GM18519 (cell line): ENCODE measurements around the gene MMP21.
A peak's percentile ranks its signal among the peaks of the same experiment; 100 is the strongest.

ENCODE experiments used
- ATAC-seq: cut with Tn5 transposase; IDR thresholded peaks from one replicate; pipeline ENCODE4 v1.9.1; 2021; ENCODE audit warnings: mild to moderate bottlenecking, moderate library complexity; ENCODE audit not compliant: unreplicated experiment, low FRiP score

MMP21 gene

GRCh38 chr10:125795128-125795527 lies 19.5 kb upstream of the MMP21 start:
- ATAC-seq, result no peak

- ATAC-seq, result no peak
Measured at GRCh38 chr10:125792342-125793300, 17.0 kb upstream of the MMP21 start.

- ATAC-seq, result no peak
Measured at GRCh38 chr10:125788156-125789034, 12.8 kb upstream of the MMP21 start.

- ATAC-seq, result no peak
Measured at GRCh38 chr10:125785791-125786190, 10.2 kb upstream of the MMP21 start.

GRCh38 chr10:125783957-125784356 lies 8.3 kb upstream of the MMP21 start:
- peak; percentile 90 for ATAC-seq

- no peak for ATAC-seq
Measured at GRCh38 chr10:125783408-125783807, 7.8 kb upstream of the MMP21 start.

- no peak for ATAC-seq
Measured at GRCh38 chr10:125782616-125783015, 7.0 kb upstream of the MMP21 start.

GRCh38 chr10:125782054-125782453 lies 6.4 kb upstream of the MMP21 start:
- ATAC-seq, result no peak

GRCh38 chr10:125781374-125781773 lies 5.8 kb upstream of the MMP21 start:
- no peak for ATAC-seq

GRCh38 chr10:125779403-125780327 lies 4.0 kb upstream of the MMP21 start:
- ATAC-seq, result no peak

GRCh38 chr10:125778556-125778955 lies 2.9 kb upstream of the MMP21 start:
- ATAC-seq, result no peak

GRCh38 chr10:125777806-125778205 lies 2.2 kb upstream of the MMP21 start:
- no peak for ATAC-seq

GRCh38 chr10:125774581-125775191 lies 935 bp downstream of the MMP21 start:
- no peak for ATAC-seq

GRCh38 chr10:125773687-125774543 lies 1.7 kb downstream of the MMP21 start:
- ATAC-seq, result no peak

- no peak for ATAC-seq
Measured at GRCh38 chr10:125772864-125773180, 2.8 kb downstream of the MMP21 start.

GRCh38 chr10:125772112-125772863 lies 3.3 kb downstream of the MMP21 start:
- no peak for ATAC-seq

GRCh38 chr10:125770844-125771243 lies 4.8 kb downstream of the MMP21 start:
- no peak for ATAC-seq

- no peak for ATAC-seq
Measured at GRCh38 chr10:125769175-125769574, 6.4 kb downstream of the MMP21 start.
